ENCODE results near the gene POM121L2.

The POM121L2 gene

GRCh38 chr6:27312146-27312949 lies at the start of gene POM121L2:
POM121L2 (minus strand) TSS chr6:27312273; CDS start chr6:27312170, 103 bp downstream.
- DNase-seq: peak; percentile 47

GRCh38 chr6:27359231-27359630 lies 47.2 kb upstream of the POM121L2 start:
- DNase-seq: no peak

GRCh38 chr6:27358786-27359185 lies 46.7 kb upstream of the POM121L2 start:
- DNase-seq: no peak

GRCh38 chr6:27352850-27353249 lies 40.8 kb upstream of the POM121L2 start:
- DNase-seq: no peak

- DNase-seq: no peak
Measured at GRCh38 chr6:27334141-27334540, 22.1 kb upstream of the POM121L2 start.

- no peak for DNase-seq
Measured at GRCh38 chr6:27333642-27334040, 21.6 kb upstream of the POM121L2 start.

GRCh38 chr6:27332692-27333641 lies 20.9 kb upstream of the POM121L2 start:
- peak; percentile 30 for DNase-seq

- no peak for DNase-seq
Measured at GRCh38 chr6:27327023-27327738, 15.1 kb upstream of the POM121L2 start.

GRCh38 chr6:27321901-27322300 lies 9.8 kb upstream of the POM121L2 start:
- no peak for DNase-seq

GRCh38 chr6:27321370-27321769 lies 9.3 kb upstream of the POM121L2 start:
- no peak for DNase-seq

GRCh38 chr6:27318973-27319372 lies 6.9 kb upstream of the POM121L2 start:
- no peak for DNase-seq

- no peak for DNase-seq
Measured at GRCh38 chr6:27314046-27314445, 2.0 kb upstream of the POM121L2 start.

- DNase-seq: no peak
Measured at GRCh38 chr6:27312950-27313271, 838 bp upstream of the POM121L2 start.

- DNase-seq: no peak
Measured at GRCh38 chr6:27311806-27312145, 297 bp downstream of the POM121L2 start.

- DNase-seq: no peak
Measured at GRCh38 chr6:27303613-27304272, 8.3 kb downstream of the POM121L2 start.

GRCh38 chr6:27297857-27298730 lies 14.0 kb downstream of the POM121L2 start:
- DNase-seq: no peak

- no peak for DNase-seq
Measured at GRCh38 chr6:27297484-27297856, 14.6 kb downstream of the POM121L2 start.

- DNase-seq: no peak
Measured at GRCh38 chr6:27296106-27296783, 15.8 kb downstream of the POM121L2 start.

- no peak for DNase-seq
Measured at GRCh38 chr6:27295301-27296079, 16.6 kb downstream of the POM121L2 start.

- DNase-seq: no peak
Measured at GRCh38 chr6:27294409-27294808, 17.7 kb downstream of the POM121L2 start.

Data from activated gamma-delta T cell treated with Interleukin-2 at 50 U/mL for 16 hours (primary cell).